Endothelial cell of umbilical vein (primary cell): ENCODE measurements around the gene BCL2. TPM values are rescaled to one million over a fixed set of nuclear protein-coding genes. Genes with fewer than 3 reads are reported as not detected.
A peak's percentile ranks its signal among the peaks of the same experiment; 100 is the strongest.

Experiments
- BruUV-seq: library from RNA; stranded (reverse); fragments of 400-500 nt; replicated peaks from 2 replicates; lab custom pipeline; 2021; lab: Mats Ljungman, UMichigan
- CTCF ChIA-PET: fragments of 300-600, 350-600 bp; sonication (Branson Sonifier 250); formaldehyde crosslinking; loops from one replicate; lab custom pipeline; 2021; ENCODE audit warnings: antibody characterized with exemption, inconsistent platforms; lab: Charles Lee
- POLR2A ChIA-PET: fragments of 300-600, 350-600 bp; sonication (Branson Sonifier 250); formaldehyde crosslinking; loops from one replicate; lab custom pipeline; 2021; ENCODE audit warnings: antibody characterized with exemption, inconsistent platforms; lab: Charles Lee
- DNase-seq: peaks from one replicate; pipeline ENCODE4 v3.0.0-alpha.2; 2011; ENCODE audit warnings: low read depth, low spot score
- FAIRE-seq: peaks from 2 replicates; lab custom pipeline; 2011; peaks lifted over from hg19 to GRCh38; lab: Jason Lieb, UNC
- H2AFZ ChIP-seq: 2 replicates; pipeline ENCODE4 v1.6.0; 2012; ENCODE audit warnings: low read depth, low read length, control low read depth, inconsistent platforms
- H3K27ac ChIP-seq: 2 replicates; pipeline ENCODE4 v1.5.1; 2011; ENCODE audit warnings: low read depth, mild to moderate bottlenecking, control low read depth, low read length, moderate library complexity; ENCODE audit not compliant: insufficient read depth
- H3K27me3 ChIP-seq, 2 experiments: 2 replicates each; pipeline versions ENCODE4 v1.6.0 to v1.6.1; 2011; ENCODE audit warnings: low read length in 2 of 2, mixed read lengths in 1 of 2; ENCODE audit not compliant: control insufficient read depth in 2 of 2, insufficient read depth in 2 of 2
- H3K36me3 ChIP-seq, 2 experiments: 2 replicates in 1 of 2; 3 replicates in 1 of 2; pipeline ENCODE4 v1.5.1; 2011; ENCODE audit warnings: low read length in 2 of 2, mild to moderate bottlenecking in 1 of 2, moderate library complexity in 1 of 2; ENCODE audit not compliant: control insufficient read depth in 2 of 2, insufficient read depth in 2 of 2; ENCODE audit errors: extremely low read depth in 1 of 2
- H3K4me1 ChIP-seq: 3 replicates; pipeline ENCODE4 v1.5.1; 2011; ENCODE audit warnings: mild to moderate bottlenecking, low read length; ENCODE audit not compliant: control insufficient read depth, insufficient read depth; ENCODE audit errors: extremely low read depth
- H3K4me2 ChIP-seq: 2 replicates; pipeline ENCODE4 v1.6.1; 2011; ENCODE audit warnings: low read length, control low read depth, mixed read lengths; ENCODE audit not compliant: insufficient read depth
- H3K4me3 ChIP-seq, 3 experiments: fragments of 200-600 bp in 1 of 3; sonication (generic), shearing (Covaris generic) in 1 of 3; replicated peaks in 1 of 3; 2 replicates each; pipeline ENCODE4 v1.5.1; 2011 to 2016; ENCODE audit warnings: control low read depth in 3 of 3, low read length in 3 of 3, mild to moderate bottlenecking in 2 of 3, inconsistent platforms in 1 of 3, low read depth in 1 of 3, moderate library complexity in 1 of 3; ENCODE audit not compliant: insufficient read depth in 1 of 3
- H3K79me2 ChIP-seq: 2 replicates; pipeline ENCODE4 v1.6.0; 2012; ENCODE audit warnings: low read length, inconsistent platforms; ENCODE audit not compliant: control insufficient read depth, insufficient read depth
- H3K9ac ChIP-seq: replicated peaks from 2 replicates; pipeline ENCODE3; 2011; ENCODE audit warnings: low read length, control low read depth; ENCODE audit not compliant: insufficient read depth; ENCODE audit errors: extremely low read depth
- H3K9me1 ChIP-seq: replicated peaks from 3 replicates; pipeline ENCODE4 v1.6.0; 2011; ENCODE audit warnings: mild to moderate bottlenecking, low read length; ENCODE audit not compliant: control insufficient read depth, insufficient read depth; ENCODE audit errors: extremely low read depth
- H3K9me3 ChIP-seq: replicated peaks from 2 replicates; pipeline ENCODE4 v1.5.1; 2012; ENCODE audit warnings: low read length, inconsistent platforms; ENCODE audit not compliant: control insufficient read depth, insufficient read depth
- H4K20me1 ChIP-seq: replicated peaks from 2 replicates; pipeline ENCODE3; 2011; ENCODE audit warnings: mild to moderate bottlenecking, low read length; ENCODE audit not compliant: control insufficient read depth, insufficient read depth; ENCODE audit errors: extremely low read depth
- CTCF ChIP-seq, 2 donors: IDR thresholded peaks; 1 replicate in 1 of 2; 2 replicates in 1 of 2; pipeline ENCODE4 v1.5.1; 2011; ENCODE audit warnings: low read length in 2 of 2, mild to moderate bottlenecking in 2 of 2, moderate library complexity in 2 of 2, control low read depth in 1 of 2, inconsistent platforms in 1 of 2, low read depth in 1 of 2; ENCODE audit not compliant: insufficient read depth in 1 of 2; ENCODE audit errors: extremely low read depth in 1 of 2
- EZH2 ChIP-seq: IDR thresholded peaks from 2 replicates; pipeline ENCODE4 v1.6.1; 2012; ENCODE audit warnings: borderline replicate concordance, low read depth, mild to moderate bottlenecking, moderate library complexity, low read length, inconsistent platforms; ENCODE audit not compliant: severe bottlenecking
- FOS ChIP-seq: IDR thresholded peaks from 2 replicates; pipeline ENCODE4 v1.6.1; 2011; ENCODE audit warnings: mild to moderate bottlenecking, low read length, moderate library complexity, borderline replicate concordance; ENCODE audit not compliant: insufficient read depth
- GATA2 ChIP-seq: IDR thresholded peaks from 2 replicates; pipeline ENCODE4 v1.7.0; 2011; ENCODE audit warnings: low read depth, mild to moderate bottlenecking, moderate library complexity, mixed read lengths, low read length; ENCODE audit not compliant: insufficient read length, insufficient read depth
- JUN ChIP-seq: IDR thresholded peaks from 2 replicates; pipeline ENCODE4 v1.6.1; 2011; ENCODE audit warnings: borderline replicate concordance, low read depth; ENCODE audit not compliant: insufficient read length, insufficient read depth
- MAX ChIP-seq: IDR thresholded peaks from 2 replicates; pipeline ENCODE4 v1.6.1; 2011; ENCODE audit not compliant: insufficient read depth, insufficient read length
- MYC ChIP-seq: IDR thresholded peaks from one replicate; pipeline ENCODE4 v1.6.1; 2011; ENCODE audit warnings: mild to moderate bottlenecking, low read depth, low read length
- POLR2A ChIP-seq: IDR thresholded peaks from 2 replicates; pipeline ENCODE4 v1.6.1; 2012; ENCODE audit warnings: low read depth, mild to moderate bottlenecking, control low read depth, low read length
- POLR2AphosphoS5 ChIP-seq: IDR thresholded peaks from 2 replicates; pipeline ENCODE4 v1.6.1; 2012; ENCODE audit warnings: low read depth, mild to moderate bottlenecking, control low read depth, low read length, moderate library complexity; ENCODE audit not compliant: insufficient read depth
- dilution Hi-C: fragments of 300-500 bp; cut with MboI; formaldehyde crosslinking; loops from one replicate; pipeline ENCODE4 v1.15.0; 2019; ENCODE audit warnings: low sequenced_read_pairs; ENCODE audit not compliant: extremely low pct_ligation_motif_present
- intact Hi-C: fragments of 100-400 bp; cut with micrococcal nuclease; formaldehyde crosslinking; loops from one replicate; pipeline ENCODE4 v1.10.0; 2022
- polyA plus RNA-seq, 4 experiments: library from polyadenylated mRNA; depleted of rRNA in 3 of 4; stranded (reverse) in 3 of 4; unstranded in 1 of 4; fragments of >200 nt; gene quantifications; 2 replicates each; pipeline versions ENCODE4 v1.2.1 to v1.2.3, GENCODE V29; 2011 to 2012; ENCODE audit warnings: missing spikeins in 1 of 4
- total RNA-seq: library from RNA; stranded (reverse); gene quantifications from 2 replicates; pipeline ENCODE4 v1.2.3, GENCODE V29; 2021

The BCL2 gene
- total and polyA plus RNA-seq, 2 donors (not counting 3 experiments of a cell fraction or from before 2014, with no cell fraction given): 0.35 to 5.0 TPM

GRCh38 chr18:63365876-63366212 is 46.3 kb upstream of the BCL2 start:
- H3K36me3 ChIP-seq: peaks cover 7% of the 10 kb centered on the region in 2 experiments
- peaks cover 12% of the 10 kb centered on the region for H3K4me1 ChIP-seq
- no peak for TF ChIP-seq POLR2AphosphoS5
- no peak for TF ChIP-seq GATA2
- TF ChIP-seq EZH2: no peak
- TF ChIP-seq FOS: no peak
- no peak for TF ChIP-seq POLR2A
- no peak for TF ChIP-seq JUN
- TF ChIP-seq MAX: no peak
- peaks cover 30% of the 10 kb centered on the region for H3K79me2 ChIP-seq
- CTCF ChIA-PET: interaction anchor here (0.9 to 2.0 kb wide), 9 partner anchors 9 to 350 kb away, joined by 3 to 9 read pairs (median 3); partner anchors contain the start of gene BCL2
- no peaks in the 10 kb centered on the region for H3K27me3 ChIP-seq
- H2AFZ ChIP-seq: peak overlapping the region; percentile 12
- POLR2A ChIA-PET: no interaction called here
- H3K9me3 ChIP-seq: no peaks in the 10 kb centered on the region
- H3K9me1 ChIP-seq: no peaks in the 10 kb centered on the region
- FAIRE-seq: no peak
- H3K4me2 ChIP-seq: peak overlapping the region; percentile 95
- TSS peak; percentile 26 for BruUV-seq
- no peaks in the 10 kb centered on the region for H4K20me1 ChIP-seq
- dilution Hi-C loops: no loop called here
- H3K4me3 ChIP-seq: peak overlapping the region; percentile 85 to 95 (median 94)
- H3K27ac ChIP-seq: peak overlapping the region; percentile 89
- peak overlapping the region; percentile 93 for H3K9ac ChIP-seq
- intact Hi-C loops: loop anchor here (2.0 kb wide), 2 partner anchors 43 to 45 kb away; no protein-coding TSS in a partner anchor
- DNase-seq: no peak

- Histone ChIP-seq H3K4me1 (peaks cover 12% of the 10 kb centered on the region), H3K36me3 (peaks cover 7 to 13% of the 10 kb centered on the region in 2 experiments), H3K79me2 (peaks cover 30% of the 10 kb centered on the region), H3K4me3 (no peak overlapping the region), H3K9me1 (no peaks in the 10 kb centered on the region), H3K9ac (no peak overlapping the region), H4K20me1 (no peaks in the 10 kb centered on the region), H3K27ac (no peak overlapping the region), H3K9me3 (no peaks in the 10 kb centered on the region), H3K4me2 (no peak overlapping the region), H2AFZ (no peak overlapping the region), H3K27me3 (no peaks in the 10 kb centered on the region)
- FAIRE-seq (no peak), DNase-seq (no peak)
- BruUV-seq: no TSS peak
- intact Hi-C loops (no loop called here), dilution Hi-C loops (no loop called here)
- POLR2A ChIA-PET: no interaction called here
- CTCF ChIA-PET: interaction anchor here (2.0 kb wide), 1 partner anchor 24 kb away, joined by 7 read pairs; no protein-coding TSS in a partner anchor
- TF ChIP-seq POLR2AphosphoS5 (no peak), FOS (no peak), CTCF (IDR thresholded peaks at IDR 0.05; ENCODE audit: extremely low read depth in 1 of 2, insufficient read depth in 1 of 2, low read depth in 1 of 2, low read length in 2 of 2) (no peak), EZH2 (no peak), JUN (no peak), MYC (no peak), GATA2 (no peak), MAX (no peak), POLR2A (no peak)
Observed at GRCh38 chr18:63363951-63364350, 44.4 kb upstream of the BCL2 start.
